ENCODE data around the gene EHBP1L1. TPM values are rescaled to one million over a fixed set of nuclear protein-coding genes. Genes with fewer than 3 reads are reported as not detected.

Gene EHBP1L1
- total RNA-seq (2014; rRNA removed; shearing (Covaris generic)) (59.6 and 59.7 TPM in 2 replicates), total RNA-seq (2022) (71.6 and 80.3 TPM in 2 replicates), Bru-seq, nascent RNA (percentile 68 among the genes with signal in this experiment), BruChase-seq, experiment 1, labeled RNA remaining after a 6-hour chase (percentile 80 among the genes with signal in this experiment), BruChase-seq, experiment 2, labeled RNA remaining after a 2-hour chase (percentile 75 among the genes with signal in this experiment)
- long read RNA-seq, full-length matches to known transcripts = 4 of 54 reads
- long read RNA-seq, partial matches to known transcripts = 34 of 54 reads
- long read RNA-seq, other reads (novel, unspliced or antisense) = 16 of 54 reads

GRCh38 chr11:65575568-65576231, at the start of gene EHBP1L1:
EHBP1L1 (plus strand) TSS chr11:65576053; CDS start chr11:65576303, 250 bp downstream.
- peak; percentile 83 for DNase-seq (ENCODE audit: low spot score)
- POLR2A ChIA-PET = interaction anchor here (0.7 to 2.7 kb wide), 3 partner anchors 12 to 77 kb away, joined by 3 to 17 read pairs (median 4); partner anchors contain the start of gene MALAT1
- H3K4me1 ChIP-seq (ENCODE audit: insufficient read depth, low read length, poor library complexity, severe bottlenecking) = peaks cover 55% of the 10 kb centered on the region
- peaks cover 18% of the 10 kb centered on the region for H3K36me3 ChIP-seq (ENCODE audit: insufficient read depth, low read length)
- no peak for TF ChIP-seq EZH2phosphoT487 (IDR thresholded peaks at IDR 0.05; ENCODE audit: borderline replicate concordance, low read depth, low read length)
- intact Hi-C loops (cut with micrococcal nuclease; ENCODE audit: unreplicated experiment) = loop anchor here (2.0 to 10.0 kb wide), 2 partner anchors 63 to 721 kb away; partner anchors contain the start of gene SIPA1
- H3K9me3 ChIP-seq (ENCODE audit: low read length) = no peaks in the 10 kb centered on the region
- no peaks in the 10 kb centered on the region for H3K9me2 ChIP-seq (ENCODE audit: insufficient read depth, low read length)
- peak within 1 kb of the TSS; percentile 94 for H3K4me2 ChIP-seq (ENCODE audit: low read length)
- CTCF ChIA-PET (ENCODE audit: unreplicated experiment) = interaction anchor here (1.1 kb wide), 1 partner anchor 12 kb away, joined by 3 read pairs; no protein-coding TSS in a partner anchor
- no TSS peak for BruUV-seq (replicated peaks)
- peak within 1 kb of the TSS; percentile 84 for H3K27ac ChIP-seq (ENCODE audit: low read depth, low read length, poor library complexity, severe bottlenecking)
- H4K20me1 ChIP-seq (ENCODE audit: insufficient read depth, low read length) = peaks cover 7% of the 10 kb centered on the region; the same call in 1 of the 2 replicates
- peaks cover 25% of the 10 kb centered on the region for H3K79me2 ChIP-seq (ENCODE audit: insufficient read depth, low read depth, low read length)
- H3K4me3 ChIP-seq (ENCODE audit: low read depth, low read length, poor library complexity, severe bottlenecking) = peak within 1 kb of the TSS; percentile 94
- H2AFZ ChIP-seq (ENCODE audit: low read length) = no peak within 1 kb of the TSS

DNA sequence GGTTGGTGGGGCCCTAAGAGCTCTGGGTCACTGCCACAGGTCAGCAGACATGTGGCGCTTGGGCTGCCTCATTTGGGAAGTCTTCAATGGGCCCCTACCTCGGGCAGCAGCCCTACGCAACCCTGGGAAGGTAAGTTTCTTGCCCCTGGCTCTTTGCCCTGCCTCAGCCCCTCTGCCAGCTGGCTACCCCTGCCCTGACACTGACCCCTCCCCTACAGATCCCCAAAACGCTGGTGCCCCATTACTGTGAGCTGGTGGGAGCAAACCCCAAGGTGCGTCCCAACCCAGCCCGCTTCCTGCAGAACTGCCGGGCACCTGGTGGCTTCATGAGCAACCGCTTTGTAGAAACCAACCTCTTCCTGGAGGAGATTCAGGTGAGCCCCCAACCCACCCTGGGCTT, 49.1 kb upstream of the EHBP1L1 start:
- Histone ChIP-seq H2AFZ (ENCODE audit: low read length) (no peak overlapping the region), H3K4me1 (ENCODE audit: insufficient read depth, low read length, poor library complexity, severe bottlenecking) (peaks cover 30% of the 10 kb centered on the region), H3K9me3 (ENCODE audit: low read length) (no peaks in the 10 kb centered on the region), H3K9me2 (ENCODE audit: insufficient read depth, low read length) (no peaks in the 10 kb centered on the region), H3K79me2 (ENCODE audit: insufficient read depth, low read depth, low read length) (peaks cover 7% of the 10 kb centered on the region; the same call in 1 of the 2 replicates), H3K27ac (ENCODE audit: low read depth, low read length, poor library complexity, severe bottlenecking) (no peak overlapping the region), H3K4me3 (ENCODE audit: low read depth, low read length, poor library complexity, severe bottlenecking) (no peak overlapping the region), H3K36me3 (ENCODE audit: insufficient read depth, low read length) (peaks cover 20% of the 10 kb centered on the region; the same call in 1 of the 2 replicates), H4K20me1 (ENCODE audit: insufficient read depth, low read length) (no peaks in the 10 kb centered on the region), H3K4me2 (ENCODE audit: low read length) (peak overlapping the region; percentile 92; the same call in 1 of the 2 replicates)
- intact Hi-C loops (cut with micrococcal nuclease; ENCODE audit: unreplicated experiment) = no loop called here
- TF ChIP-seq, protein P1, sequence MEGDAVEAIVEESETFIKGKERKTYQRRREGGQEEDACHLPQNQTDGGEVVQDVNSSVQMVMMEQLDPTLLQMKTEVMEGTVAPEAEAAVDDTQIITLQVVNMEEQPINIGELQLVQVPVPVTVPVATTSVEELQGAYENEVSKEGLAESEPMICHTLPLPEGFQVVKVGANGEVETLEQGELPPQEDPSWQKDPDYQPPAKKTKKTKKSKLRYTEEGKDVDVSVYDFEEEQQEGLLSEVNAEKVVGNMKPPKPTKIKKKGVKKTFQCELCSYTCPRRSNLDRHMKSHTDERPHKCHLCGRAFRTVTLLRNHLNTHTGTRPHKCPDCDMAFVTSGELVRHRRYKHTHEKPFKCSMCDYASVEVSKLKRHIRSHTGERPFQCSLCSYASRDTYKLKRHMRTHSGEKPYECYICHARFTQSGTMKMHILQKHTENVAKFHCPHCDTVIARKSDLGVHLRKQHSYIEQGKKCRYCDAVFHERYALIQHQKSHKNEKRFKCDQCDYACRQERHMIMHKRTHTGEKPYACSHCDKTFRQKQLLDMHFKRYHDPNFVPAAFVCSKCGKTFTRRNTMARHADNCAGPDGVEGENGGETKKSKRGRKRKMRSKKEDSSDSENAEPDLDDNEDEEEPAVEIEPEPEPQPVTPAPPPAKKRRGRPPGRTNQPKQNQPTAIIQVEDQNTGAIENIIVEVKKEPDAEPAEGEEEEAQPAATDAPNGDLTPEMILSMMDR (conservative IDR thresholded peaks at IDR 0.05; ENCODE audit: low read length) = no peak
- no peak for TF ChIP-seq EZH2phosphoT487 (IDR thresholded peaks at IDR 0.05; ENCODE audit: borderline replicate concordance, low read depth, low read length)
- CTCF ChIA-PET (ENCODE audit: unreplicated experiment) = interaction anchor here (0.7 kb wide), 1 partner anchor 211 kb away, joined by 4 read pairs; no protein-coding TSS in a partner anchor
- BruUV-seq (replicated peaks) = no TSS peak
- POLR2A ChIA-PET = no interaction called here
- DNase-seq (ENCODE audit: low spot score) = no peak

- no peak overlapping the region for H3K27ac ChIP-seq (ENCODE audit: low read depth, low read length, poor library complexity, severe bottlenecking)
- no peak overlapping the region for H3K4me3 ChIP-seq (ENCODE audit: low read depth, low read length, poor library complexity, severe bottlenecking)
- H3K4me1 ChIP-seq (ENCODE audit: insufficient read depth, low read length, poor library complexity, severe bottlenecking) = peaks cover 21% of the 10 kb centered on the region
- no peak for TF ChIP-seq EZH2phosphoT487 (IDR thresholded peaks at IDR 0.05; ENCODE audit: borderline replicate concordance, low read depth, low read length)
- TF ChIP-seq, protein P1 (conservative IDR thresholded peaks at IDR 0.05; ENCODE audit: low read length) = no peak
- BruUV-seq (replicated peaks) = no TSS peak
- no peak overlapping the region for H3K4me2 ChIP-seq (ENCODE audit: low read length)
- no peaks in the 10 kb centered on the region for H3K9me3 ChIP-seq (ENCODE audit: low read length)
- H3K36me3 ChIP-seq (ENCODE audit: insufficient read depth, low read length) = peaks cover 29% of the 10 kb centered on the region; the same call in 1 of the 2 replicates
- intact Hi-C loops (cut with micrococcal nuclease; ENCODE audit: unreplicated experiment) = no loop called here
- H2AFZ ChIP-seq (ENCODE audit: low read length) = no peak overlapping the region
- peaks cover 7% of the 10 kb centered on the region; the same call in 1 of the 2 replicates for H3K79me2 ChIP-seq (ENCODE audit: insufficient read depth, low read depth, low read length)
- DNase-seq (ENCODE audit: low spot score) = no peak
- no peaks in the 10 kb centered on the region for H3K9me2 ChIP-seq (ENCODE audit: insufficient read depth, low read length)
- no peaks in the 10 kb centered on the region for H4K20me1 ChIP-seq (ENCODE audit: insufficient read depth, low read length)
- ChIA-PET CTCF (ENCODE audit: unreplicated experiment) (no interaction called here), POLR2A (no interaction called here)
Observed at GRCh38 chr11:65528819-65529350, 47.0 kb upstream of the EHBP1L1 start.

Data from OCI-LY7 (cell line).